Spleen (tissue), 11 donors: ENCODE data around the gene GAS7. TPM values are rescaled to one million over a fixed set of nuclear protein-coding genes. Genes with fewer than 3 reads are reported as not detected.

Experiments used
- DNase-seq: peaks from one replicate; pipeline ENCODE4 v3.0.0-alpha.2; 2020
- H3K27ac ChIP-seq, 8 donors: fragments of 200-600 bp; sonication (generic) in 7 of 8; 1 replicate in 4 of 8; 2 replicates in 4 of 8; pipeline versions ENCODE4 v1.5.0 to v1.8.0; 2016 to 2021; ENCODE audit warnings: inconsistent platforms in 4 of 8, mild to moderate bottlenecking in 4 of 8, moderate library complexity in 1 of 8
- H3K27me3 ChIP-seq, 7 donors: fragments of 200-600 bp; sonication (generic) in 6 of 7; replicated peaks in 1 of 7; 1 replicate in 4 of 7; 2 replicates in 3 of 7; pipeline versions ENCODE4 v1.5.0 to v1.8.0; 2016 to 2021; ENCODE audit warnings: inconsistent platforms in 3 of 7, mild to moderate bottlenecking in 1 of 7
- H3K36me3 ChIP-seq, 6 donors: fragments of 200-600 bp; sonication (generic) in 5 of 6; 1 replicate in 4 of 6; 2 replicates in 2 of 6; pipeline versions ENCODE4 v1.5.0 to v1.8.0; 2016 to 2021; ENCODE audit warnings: inconsistent platforms in 2 of 6
- H3K4me1 ChIP-seq, 6 donors: fragments of 200-600 bp; sonication (generic) in 5 of 6; 1 replicate in 3 of 6; 2 replicates in 3 of 6; pipeline versions ENCODE4 v1.5.0 to v1.8.0; 2016 to 2021; ENCODE audit warnings: inconsistent platforms in 3 of 6
- H3K4me3 ChIP-seq, 8 donors: fragments of 200-600 bp; sonication (generic) in 7 of 8; 1 replicate in 4 of 8; 2 replicates in 4 of 8; pipeline versions ENCODE4 v1.5.0 to v1.8.0; 2016 to 2021; ENCODE audit warnings: inconsistent platforms in 4 of 8, mild to moderate bottlenecking in 4 of 8, moderate library complexity in 2 of 8
- H3K9me3 ChIP-seq, 8 donors: fragments of 200-600 bp; sonication (generic) in 7 of 8; 1 replicate in 4 of 8; 2 replicates in 4 of 8; pipeline versions ENCODE4 v1.5.0 to v1.8.0; 2016 to 2021; ENCODE audit warnings: inconsistent platforms in 4 of 8
- CTCF ChIP-seq, 11 experiments: fragments of 200-600 bp in 7 of 11; fragments of 450-650 bp in 4 of 11; sonication (generic) in 4 of 11; IDR thresholded peaks in 8 of 11; conservative IDR thresholded peaks in 3 of 11; 1 replicate in 7 of 11; 2 replicates in 4 of 11; pipeline versions ENCODE4 v1.4.0 to v1.8.0; 2016 to 2021; ENCODE audit warnings: antibody characterized with exemption in 11 of 11, inconsistent platforms in 4 of 11, mild to moderate bottlenecking in 1 of 11
- POLR2A ChIP-seq, 3 donors: fragments of 450-650 bp; IDR thresholded peaks; one replicate each; pipeline ENCODE4 v1.5.1; 2017; ENCODE audit warnings: antibody characterized with exemption in 3 of 3, mild to moderate bottlenecking in 1 of 3
- POLR2AphosphoS5 ChIP-seq, 3 donors: sonication (generic); formaldehyde crosslinking; IDR thresholded peaks; one replicate each; pipeline ENCODE4 v1.5.1; 2017; ENCODE audit warnings: antibody characterized with exemption in 3 of 3
- WGBS, 5 donors: extraction: QIAGEN DNeasy Blood & Tissue Kit in 3 of 5; methylation state at CpG; one replicate each; pipeline versions ENCODE4 v1.1.5 to v1.1.7; 2013 to 2018; 5-methylcytosine and 5-hydroxymethylcytosine counted together
- intact Hi-C: fragments of 100-400 bp; cut with DNase I; formaldehyde crosslinking; loops from one replicate; pipeline ENCODE4 v1.15.0; 2023; ENCODE audit warnings: low total_unique reads
- polyA plus RNA-seq, 3 donors: library from polyadenylated mRNA; stranded (reverse); fragments of 200-250 nt; gene quantifications; one replicate each; pipeline ENCODE4 v1.2.1, GENCODE V29; 2013
- total RNA-seq, 7 donors: library from RNA; depleted of rRNA in 3 of 7; stranded (reverse); fragments of >200 nt in 3 of 7; fragmentation: NEBNext Ultra II Directional in 4 of 7; extraction: Animal tissue kit (Norgen Biotek cat#: 25700) in 4 of 7; gene quantifications; one replicate each; pipeline versions ENCODE4 v1.1.0 to v1.2.1, GENCODE V29; 2016 to 2021
- donor health status: healthy with polysubstance abuse.
- donor health status: DM: no; HTN: no; CAD: no; lungs with moderate emphysema.
- donor health status: DM: no; HTN: no; CAD: no.
- donor health status: Bipolar disorder and iron deficiency.
- donor health status: healthy.
- donor health status: DM: no; HTN: no; CAD: no.
- donor health status: DM: yes; HTN: yes; CAD: no.

GAS7 gene
- total and polyA plus RNA-seq, 10 donors = 4.1 to 127 (median 60.9) TPM

- 91 to 100% (median 94%) methylated on average over 4 of the region's 4 CpGs for WGBS, 5 donors
- no peak for TF ChIP-seq POLR2A (IDR thresholded peaks at IDR 0.05)
- no peak for TF ChIP-seq POLR2AphosphoS5 (IDR thresholded peaks at IDR 0.05)
- TF ChIP-seq CTCF (IDR thresholded peaks at IDR 0.05 in 8 of 11, conservative IDR thresholded peaks at IDR 0.05 in 3 of 11) = no peak
Observed at GRCh38 chr17:10072086-10072485, 126.3 kb downstream of the GAS7 start.

GRCh38 chr17:10071141-10071540, 127.3 kb downstream of the GAS7 start:
- DNase-seq = no peak
- 94 to 98% (median 95%) methylated on average over 6 of the region's 6 CpGs for WGBS, 5 donors
- Histone ChIP-seq H3K27ac (no peak overlapping the region), H3K4me3 (no peak overlapping the region), H3K36me3 (no peaks in the 10 kb centered on the region), H3K4me1 (peaks cover 6 to 39% (median 11%) of the 10 kb centered on the region in 6 donors), H3K9me3 (peaks cover 0 to under 1% (median 0%) of the 10 kb centered on the region in 8 donors), H3K27me3 (no peaks in the 10 kb centered on the region)
- intact Hi-C loops = no loop called here
- no peak for TF ChIP-seq POLR2AphosphoS5 (IDR thresholded peaks at IDR 0.05)
- TF ChIP-seq POLR2A (IDR thresholded peaks at IDR 0.05) = no peak
- TF ChIP-seq CTCF (IDR thresholded peaks at IDR 0.05 in 8 of 11, conservative IDR thresholded peaks at IDR 0.05 in 3 of 11) = no peak

More at GRCh38 chr17:10072086-10072485, 126.3 kb downstream of the GAS7 start:
- no peak for DNase-seq
- Histone ChIP-seq H3K27ac (no peak overlapping the region), H3K27me3 (no peaks in the 10 kb centered on the region), H3K36me3 (no peaks in the 10 kb centered on the region), H3K4me3 (no peak overlapping the region), H3K9me3 (no peaks in the 10 kb centered on the region), H3K4me1 (peaks cover 6 to 39% (median 11%) of the 10 kb centered on the region in 6 donors)
- intact Hi-C loops = no loop called here

DNA sequence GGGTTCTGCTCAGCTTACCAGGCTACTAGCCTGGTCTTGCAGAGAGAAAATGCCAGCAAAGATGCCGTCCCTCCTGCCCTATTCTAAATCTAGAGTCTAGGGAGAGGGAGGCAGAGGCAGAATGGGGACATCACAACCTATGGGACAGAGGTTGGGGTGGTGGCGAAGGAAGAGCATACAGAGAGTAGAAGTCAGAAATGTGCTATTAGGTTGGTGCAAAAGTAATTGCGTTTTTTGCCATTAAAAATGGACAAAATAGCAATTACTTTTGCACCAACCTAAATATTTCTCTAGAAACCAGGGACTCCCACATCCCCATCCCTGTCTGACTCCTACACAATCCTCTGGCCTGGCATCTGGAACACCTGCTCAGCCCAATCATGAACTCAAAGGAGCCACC, 127.7 kb downstream of the GAS7 start:
- H3K27me3 ChIP-seq = no peaks in the 10 kb centered on the region
- no peak for DNase-seq
- no peak overlapping the region for H3K27ac ChIP-seq
- intact Hi-C loops = no loop called here
- WGBS, 5 donors = 78 to 94% (median 91%) methylated on average over 3 of the region's 3 CpGs
- no peak overlapping the region for H3K4me3 ChIP-seq
- H3K9me3 ChIP-seq = peaks cover 0 to 5% (median 1%) of the 10 kb centered on the region in 8 donors
- peaks cover 6 to 39% (median 11%) of the 10 kb centered on the region in 6 donors for H3K4me1 ChIP-seq
- no peaks in the 10 kb centered on the region for H3K36me3 ChIP-seq
- TF ChIP-seq POLR2AphosphoS5 (IDR thresholded peaks at IDR 0.05) = no peak
- no peak for TF ChIP-seq CTCF (IDR thresholded peaks at IDR 0.05 in 8 of 11, conservative IDR thresholded peaks at IDR 0.05 in 3 of 11)
- TF ChIP-seq POLR2A (IDR thresholded peaks at IDR 0.05) = no peak

GRCh38 chr17:10069301-10069700, 129.1 kb downstream of the GAS7 start:
- no peak overlapping the region for H3K4me3 ChIP-seq
- no peak for TF ChIP-seq CTCF (IDR thresholded peaks at IDR 0.05 in 8 of 11, conservative IDR thresholded peaks at IDR 0.05 in 3 of 11)
- no peak for TF ChIP-seq POLR2A (IDR thresholded peaks at IDR 0.05)
- TF ChIP-seq POLR2AphosphoS5 (IDR thresholded peaks at IDR 0.05) = peak in 1 of 3 donors; percentile 73
- peaks cover 6 to 45% (median 13%) of the 10 kb centered on the region in 6 donors for H3K4me1 ChIP-seq
- no peak for DNase-seq
- H3K9me3 ChIP-seq = peaks cover 0 to 16% (median 9%) of the 10 kb centered on the region in 8 donors
- H3K27me3 ChIP-seq = no peaks in the 10 kb centered on the region
- H3K27ac ChIP-seq = peak overlapping the region in 7 of 8 donors; percentile 6 to 64 (median 53)
- intact Hi-C loops = no loop called here
- WGBS, 5 donors = 57 to 89% (median 70%) methylated on average over 5 of the region's 5 CpGs
- H3K36me3 ChIP-seq = no peaks in the 10 kb centered on the region
